Activated CD8-positive, alpha-beta memory T cell treated with anti-CD3 and anti-CD28 coated beads, Interleukin-2, amount 10 ng/mL, durations not matched to agents 7 days and 5 days (primary cell): ENCODE measurements around the gene ADGRG6. TPM values are rescaled to one million over a fixed set of nuclear protein-coding genes. Genes with fewer than 3 reads are reported as not detected.

Source experiments
- ATAC-seq: fragments of 150-1000 bp; cut with Tn5 transposase; one replicate; pipeline ENCODE4 v1.10.0; 2021; ENCODE audit warnings: moderate library complexity
- CTCF ChIA-PET: fragments of 350-600 bp; sonication (Branson Sonifier 250); formaldehyde crosslinking; loops from one replicate; lab custom pipeline; 2021; ENCODE audit warnings: antibody characterized with exemption; lab: Charles Lee
- DNase-seq: peaks from one replicate; pipeline ENCODE4 v3.0.0-alpha.2; 2020
- H3K27ac Mint-ChIP-seq: one replicate; pipeline ENCODE4 v1.8.0; 2021; ENCODE audit warnings: mild to moderate bottlenecking, mixed read lengths
- H3K27me3 Mint-ChIP-seq: one replicate; pipeline ENCODE4 v1.8.0; 2021; ENCODE audit warnings: mixed read lengths
- H3K36me3 Mint-ChIP-seq: one replicate; pipeline ENCODE4 v1.8.0; 2021; ENCODE audit warnings: mild to moderate bottlenecking, mixed read lengths
- H3K4me1 Mint-ChIP-seq: one replicate; pipeline ENCODE4 v1.8.0; 2021; ENCODE audit warnings: mixed read lengths
- H3K4me3 Mint-ChIP-seq: one replicate; pipeline ENCODE4 v1.8.0; 2021; ENCODE audit warnings: mild to moderate bottlenecking, moderate library complexity, mixed read lengths
- H3K9me3 Mint-ChIP-seq: one replicate; pipeline ENCODE4 v1.8.0; 2022; ENCODE audit warnings: low read depth, mixed read lengths
- total RNA-seq, 2 experiments: library from RNA; stranded (reverse); gene quantifications; one replicate each; pipeline ENCODE4 v1.2.3, GENCODE V29; 2021

The ADGRG6 gene
- total RNA-seq, 2 experiments from 2014 or later = 0.26 to 0.52 TPM

DNA sequence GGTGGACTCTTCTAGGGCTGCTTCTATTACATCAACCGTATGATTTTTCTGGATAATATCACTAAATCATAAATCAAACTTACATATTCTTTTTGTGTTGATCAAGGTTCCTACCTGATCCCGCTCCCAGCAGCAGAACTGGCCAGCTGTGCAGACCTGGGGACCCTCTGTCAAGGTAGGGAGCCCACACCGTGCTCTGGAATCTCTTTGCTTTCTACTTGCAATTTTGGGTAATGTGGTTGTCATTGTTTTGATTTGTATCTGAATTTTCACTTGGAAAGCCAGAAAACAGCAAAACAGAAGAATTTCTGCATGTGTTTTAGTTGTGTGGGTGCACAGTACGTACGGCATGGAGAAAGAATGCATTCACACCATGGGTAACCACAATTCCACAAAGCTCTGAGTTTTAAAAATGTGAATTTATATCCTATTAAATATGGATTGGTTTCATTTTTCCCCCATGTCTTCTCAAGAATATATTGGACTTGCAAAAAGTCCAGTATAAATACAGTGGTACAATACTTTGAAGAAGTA, 80.1 kb downstream of the ADGRG6 start:
- H3K27ac Mint-ChIP-seq = no peak overlapping the region
- no peaks in the 10 kb centered on the region for H3K9me3 Mint-ChIP-seq
- no peak overlapping the region for H3K4me3 Mint-ChIP-seq
- no peaks in the 10 kb centered on the region for H3K4me1 Mint-ChIP-seq
- no peak for ATAC-seq
- no peaks in the 10 kb centered on the region for H3K36me3 Mint-ChIP-seq
- DNase-seq = no peak
- peaks cover 31% of the 10 kb centered on the region for H3K27me3 Mint-ChIP-seq
- CTCF ChIA-PET = no interaction called here

DNA sequence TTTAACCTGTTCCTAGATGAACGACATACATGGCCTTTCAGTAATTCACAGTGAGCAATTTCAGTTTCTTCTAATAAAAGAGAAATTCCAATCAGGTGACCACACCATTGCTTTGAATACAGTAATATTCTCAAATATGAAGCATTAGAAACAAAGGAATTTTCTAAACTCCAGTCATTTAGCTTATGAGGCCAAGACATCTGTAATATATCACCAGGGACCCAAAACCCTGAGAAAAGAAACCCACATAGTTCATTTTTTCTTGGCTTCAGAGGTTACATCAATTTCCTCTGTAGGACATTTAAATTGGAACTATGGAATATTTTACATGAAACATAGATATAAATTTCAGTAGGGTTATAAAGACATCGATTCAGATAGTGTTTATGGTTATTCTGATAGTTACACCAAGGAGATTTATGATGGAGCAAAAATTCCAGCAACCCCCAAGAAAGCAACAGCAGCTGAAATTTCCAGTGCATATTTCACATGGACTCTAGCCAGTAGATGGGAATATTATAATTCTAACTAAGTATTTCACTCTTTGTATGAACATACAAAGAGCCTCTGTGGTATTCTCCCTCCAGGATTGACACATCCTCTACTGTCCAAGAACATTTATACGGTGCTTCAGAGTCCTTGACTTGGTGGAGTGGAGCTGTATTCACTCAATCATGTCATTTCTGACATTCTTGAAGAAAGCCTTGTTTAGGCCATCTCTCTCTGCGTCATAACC, 82.9 kb downstream of the ADGRG6 start:
- Mint-ChIP-seq H3K9me3 (no peaks in the 10 kb centered on the region), H3K36me3 (no peaks in the 10 kb centered on the region), H3K4me3 (no peak overlapping the region), H3K27ac (no peak overlapping the region), H3K27me3 (peaks cover 28% of the 10 kb centered on the region), H3K4me1 (no peaks in the 10 kb centered on the region)
- DNase-seq (no peak), ATAC-seq (no peak)
- CTCF ChIA-PET = no interaction called here

DNA sequence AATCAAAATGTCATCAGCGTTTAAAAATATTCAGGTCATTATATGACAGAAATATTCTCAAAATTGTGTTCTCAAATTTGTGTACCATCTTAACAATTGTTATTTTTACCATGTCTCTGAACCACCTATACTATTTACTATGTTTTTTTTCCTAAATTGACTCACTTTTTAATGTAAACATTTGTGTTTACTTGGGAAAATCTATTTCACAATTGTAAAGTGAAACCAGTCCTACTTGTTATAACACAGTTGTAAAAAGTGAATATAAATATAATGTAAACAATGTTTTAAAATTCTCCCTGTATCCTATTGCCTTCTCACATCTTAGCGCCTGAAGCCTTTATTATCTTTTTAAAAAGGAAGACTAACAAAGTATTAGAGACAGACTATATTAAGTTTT, 83.5 kb downstream of the ADGRG6 start:
- H3K27ac Mint-ChIP-seq = no peak overlapping the region
- CTCF ChIA-PET = no interaction called here

GRCh38 chr6:142386657-142387056, 84.8 kb downstream of the ADGRG6 start:
- no peak for DNase-seq
- no peaks in the 10 kb centered on the region for H3K4me1 Mint-ChIP-seq
- no peak for ATAC-seq
- no peak overlapping the region for H3K4me3 Mint-ChIP-seq
- CTCF ChIA-PET = interaction anchor here (0.8 to 1.3 kb wide), 3 partner anchors 179 to 239 kb away, joined by 3 to 8 read pairs (median 4); partner anchors contain the start of genes NMBR and VTA1
- H3K27me3 Mint-ChIP-seq = peaks cover 31% of the 10 kb centered on the region
- no peaks in the 10 kb centered on the region for H3K36me3 Mint-ChIP-seq
- H3K27ac Mint-ChIP-seq = no peak overlapping the region
- no peaks in the 10 kb centered on the region for H3K9me3 Mint-ChIP-seq

More for the DNA sequence above, 83.5 kb downstream of the ADGRG6 start:
- Mint-ChIP-seq H3K4me1 (no peaks in the 10 kb centered on the region), H3K27me3 (peaks cover 28% of the 10 kb centered on the region), H3K36me3 (no peaks in the 10 kb centered on the region), H3K4me3 (no peak overlapping the region), H3K9me3 (no peaks in the 10 kb centered on the region)
- DNase-seq (no peak), ATAC-seq (no peak)

GRCh38 chr6:142387997-142388815, 86.4 kb downstream of the ADGRG6 start:
- Mint-ChIP-seq H3K4me3 (no peak overlapping the region), H3K9me3 (no peaks in the 10 kb centered on the region), H3K27me3 (peaks cover 30% of the 10 kb centered on the region), H3K27ac (no peak overlapping the region), H3K36me3 (no peaks in the 10 kb centered on the region), H3K4me1 (no peaks in the 10 kb centered on the region)
- CTCF ChIA-PET = interaction anchor here (1.0 to 1.3 kb wide), 2 partner anchors 232 to 242 kb away, joined by 3 to 8 read pairs; no protein-coding TSS in a partner anchor
- peak; percentile 53 for ATAC-seq
- no peak for DNase-seq

- Mint-ChIP-seq H3K9me3 (no peaks in the 10 kb centered on the region), H3K27me3 (peaks cover 54% of the 10 kb centered on the region), H3K4me3 (no peak overlapping the region), H3K36me3 (no peaks in the 10 kb centered on the region), H3K27ac (no peak overlapping the region), H3K4me1 (peaks cover 13% of the 10 kb centered on the region)
- peak; percentile 10 for ATAC-seq
- no peak for DNase-seq
- CTCF ChIA-PET = interaction anchor here (1.8 kb wide), 1 partner anchor 239 kb away, joined by 6 read pairs; no protein-coding TSS in a partner anchor
Measured at GRCh38 chr6:142395266-142395665, 93.5 kb downstream of the ADGRG6 start.

- peaks cover 55% of the 10 kb centered on the region for H3K27me3 Mint-ChIP-seq
- no peak overlapping the region for H3K27ac Mint-ChIP-seq
- CTCF ChIA-PET = interaction anchor here (1.8 kb wide), 1 partner anchor 240 kb away, joined by 6 read pairs; no protein-coding TSS in a partner anchor
- H3K4me1 Mint-ChIP-seq = peaks cover 13% of the 10 kb centered on the region
- peak; percentile 97 for ATAC-seq
- no peak for DNase-seq
- no peak overlapping the region for H3K4me3 Mint-ChIP-seq
- H3K36me3 Mint-ChIP-seq = no peaks in the 10 kb centered on the region
- H3K9me3 Mint-ChIP-seq = no peaks in the 10 kb centered on the region
Measured at GRCh38 chr6:142395768-142396231, 94.0 kb downstream of the ADGRG6 start.

DNA sequence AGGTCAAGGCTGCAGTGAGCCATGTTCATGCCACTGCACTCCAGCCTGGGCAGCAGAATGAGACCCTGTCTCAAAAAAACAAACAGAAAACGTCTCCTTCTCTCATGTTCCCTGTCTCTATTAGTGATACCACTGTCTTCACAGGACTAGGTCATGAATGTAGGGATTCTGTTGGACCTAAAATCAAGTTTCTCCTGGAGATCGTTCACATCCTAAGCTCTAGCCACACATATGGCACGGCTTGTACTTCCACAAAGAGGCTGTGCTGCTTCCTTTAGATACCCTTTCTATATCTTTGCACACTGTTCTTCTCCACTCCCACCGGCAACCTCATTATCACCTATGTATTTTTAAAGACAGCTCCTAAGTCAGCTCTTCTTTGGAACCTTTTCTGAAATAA, 96.5 kb downstream of the ADGRG6 start:
- ATAC-seq = no peak
- CTCF ChIA-PET = no interaction called here

DNA sequence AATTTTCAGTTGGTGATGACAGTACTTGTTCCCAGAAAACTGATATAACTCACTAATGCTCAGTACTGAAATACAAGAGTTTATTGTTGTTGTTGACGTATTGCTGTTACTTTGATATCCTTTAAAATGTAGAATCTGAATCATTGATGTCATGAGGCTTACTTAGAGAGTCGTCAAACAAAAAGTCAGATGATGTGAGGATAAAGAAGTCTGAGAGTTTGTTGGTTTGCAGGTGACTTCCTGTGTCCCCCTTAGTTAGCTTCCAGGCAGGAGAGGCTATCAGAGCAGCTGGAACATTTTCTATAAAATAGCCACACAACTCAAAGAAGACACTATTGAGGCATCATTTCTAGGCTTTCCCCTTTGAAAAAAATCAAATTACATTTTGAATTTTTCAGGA, 97.9 kb downstream of the ADGRG6 start:
- CTCF ChIA-PET = no interaction called here
- DNase-seq (no peak), ATAC-seq (no peak)
- Mint-ChIP-seq H3K4me1 (peaks cover 13% of the 10 kb centered on the region), H3K9me3 (no peaks in the 10 kb centered on the region), H3K27ac (no peak overlapping the region), H3K4me3 (no peak overlapping the region), H3K27me3 (peaks cover 61% of the 10 kb centered on the region), H3K36me3 (no peaks in the 10 kb centered on the region)

More for the DNA sequence above, 96.5 kb downstream of the ADGRG6 start:
- H3K9me3 Mint-ChIP-seq = no peaks in the 10 kb centered on the region
- DNase-seq = no peak
- peaks cover 62% of the 10 kb centered on the region for H3K27me3 Mint-ChIP-seq
- no peaks in the 10 kb centered on the region for H3K36me3 Mint-ChIP-seq
- H3K27ac Mint-ChIP-seq = no peak overlapping the region
- H3K4me3 Mint-ChIP-seq = no peak overlapping the region
- H3K4me1 Mint-ChIP-seq = peaks cover 13% of the 10 kb centered on the region

GRCh38 chr6:142400495-142400894, 98.7 kb downstream of the ADGRG6 start:
- DNase-seq (no peak), ATAC-seq (no peak)
- no peaks in the 10 kb centered on the region for H3K9me3 Mint-ChIP-seq
- CTCF ChIA-PET = no interaction called here
- no peaks in the 10 kb centered on the region for H3K36me3 Mint-ChIP-seq
- H3K27me3 Mint-ChIP-seq = peaks cover 67% of the 10 kb centered on the region
- no peak overlapping the region for H3K4me3 Mint-ChIP-seq
- no peak overlapping the region for H3K27ac Mint-ChIP-seq
- H3K4me1 Mint-ChIP-seq = peaks cover 8% of the 10 kb centered on the region

GRCh38 chr6:142401838-142402237, 100.0 kb downstream of the ADGRG6 start:
- Mint-ChIP-seq H3K4me1 (no peaks in the 10 kb centered on the region), H3K27ac (no peak overlapping the region), H3K9me3 (no peaks in the 10 kb centered on the region), H3K36me3 (no peaks in the 10 kb centered on the region), H3K27me3 (peaks cover 61% of the 10 kb centered on the region), H3K4me3 (no peak overlapping the region)
- DNase-seq (no peak), ATAC-seq (no peak)
- CTCF ChIA-PET = no interaction called here

GRCh38 chr6:142404751-142405150, 102.9 kb downstream of the ADGRG6 start:
- no peak overlapping the region for H3K27ac Mint-ChIP-seq
- CTCF ChIA-PET = no interaction called here
- no peak overlapping the region for H3K4me3 Mint-ChIP-seq

GRCh38 chr6:142406131-142406530, 104.3 kb downstream of the ADGRG6 start:
- peaks cover 46% of the 10 kb centered on the region for H3K27me3 Mint-ChIP-seq

More at GRCh38 chr6:142404751-142405150, 102.9 kb downstream of the ADGRG6 start:
- Mint-ChIP-seq H3K9me3 (no peaks in the 10 kb centered on the region), H3K4me1 (peaks cover 3% of the 10 kb centered on the region), H3K27me3 (peaks cover 51% of the 10 kb centered on the region), H3K36me3 (peaks cover 1% of the 10 kb centered on the region)
- DNase-seq (no peak), ATAC-seq (no peak)

More at GRCh38 chr6:142406131-142406530, 104.3 kb downstream of the ADGRG6 start:
- H3K36me3 Mint-ChIP-seq = peaks cover 1% of the 10 kb centered on the region
- no peaks in the 10 kb centered on the region for H3K9me3 Mint-ChIP-seq
- no peak overlapping the region for H3K27ac Mint-ChIP-seq
- ATAC-seq (no peak), DNase-seq (no peak)
- CTCF ChIA-PET = no interaction called here
- H3K4me1 Mint-ChIP-seq = peaks cover 11% of the 10 kb centered on the region
- H3K4me3 Mint-ChIP-seq = no peak overlapping the region
